ENCODE measurements around the gene TLE6. TPM values are rescaled to one million over a fixed set of nuclear protein-coding genes. Genes with fewer than 3 reads are reported as not detected.

Gene TLE6
- total and polyA plus RNA-seq, 2 donors (not counting 3 experiments of a cell fraction or from before 2014, with no cell fraction given): 1.6 to 1.9 TPM

DNA sequence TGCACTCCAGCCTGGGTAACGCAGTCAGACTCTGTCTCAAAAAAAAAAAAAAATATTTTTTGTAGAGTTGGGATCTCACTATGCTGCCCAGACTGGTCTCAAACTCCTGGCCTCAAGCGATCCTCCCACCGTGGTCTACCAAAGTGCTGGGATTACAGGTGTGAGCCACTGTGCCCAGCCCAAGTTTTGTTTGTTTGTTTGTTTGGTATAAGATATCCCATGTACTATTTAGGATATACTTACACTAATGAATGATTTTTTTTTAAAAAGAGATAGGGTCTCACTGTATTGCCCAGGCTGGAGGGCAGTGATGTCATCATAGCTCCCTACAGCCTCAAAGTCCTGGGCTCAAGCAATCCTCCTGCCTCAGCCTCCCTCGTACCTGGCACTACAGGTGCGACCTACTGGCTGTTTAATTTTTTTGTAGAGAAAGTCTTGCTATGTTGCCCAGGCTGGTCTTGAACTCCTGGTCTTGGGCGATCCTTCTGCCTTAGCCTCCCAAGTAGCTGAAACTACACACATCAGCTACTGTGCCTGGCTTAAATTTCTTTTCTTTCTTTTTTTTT is 24.0 kb downstream of the TLE6 start:
- dilution Hi-C loops (cut with MboI; ENCODE audit: extremely low pct_ligation_motif_present, low sequenced_read_pairs) (no loop called here), intact Hi-C loops (cut with micrococcal nuclease) (no loop called here)
- H3K36me3 ChIP-seq (ENCODE audit: control insufficient read depth in 2 of 2, extremely low read depth in 1 of 2, insufficient read depth in 2 of 2, low read length in 2 of 2): peaks cover 0 to 23% of the 10 kb centered on the region in 2 experiments
- ChIA-PET CTCF (no interaction called here), POLR2A (no interaction called here)
- no peaks in the 10 kb centered on the region for H3K27me3 ChIP-seq (ENCODE audit: control insufficient read depth in 2 of 2, insufficient read depth in 2 of 2, low read length in 2 of 2)
- H3K9me3 ChIP-seq (replicated peaks; ENCODE audit: control insufficient read depth, insufficient read depth, low read length): no peaks in the 10 kb centered on the region
- no peak overlapping the region for H3K9ac ChIP-seq (replicated peaks; ENCODE audit: extremely low read depth, insufficient read depth, low read length)
- no peaks in the 10 kb centered on the region for H3K9me1 ChIP-seq (replicated peaks; ENCODE audit: control insufficient read depth, extremely low read depth, insufficient read depth, low read length)
- H3K27ac ChIP-seq (ENCODE audit: insufficient read depth, low read depth, low read length): no peak overlapping the region
- H3K79me2 ChIP-seq (ENCODE audit: control insufficient read depth, insufficient read depth, low read length): no peaks in the 10 kb centered on the region
- no peak overlapping the region for H3K4me3 ChIP-seq (replicated peaks in 1 of 3; ENCODE audit: insufficient read depth in 1 of 3, low read depth in 1 of 3, low read length in 3 of 3)
- H4K20me1 ChIP-seq (replicated peaks; ENCODE audit: control insufficient read depth, extremely low read depth, insufficient read depth, low read length): no peaks in the 10 kb centered on the region
- H3K4me2 ChIP-seq (ENCODE audit: insufficient read depth, low read length): no peak overlapping the region
- FAIRE-seq (no peak), DNase-seq (ENCODE audit: low read depth, low spot score) (no peak)
- no TSS peak for BruUV-seq (replicated peaks)
- no peaks in the 10 kb centered on the region for H3K4me1 ChIP-seq (ENCODE audit: control insufficient read depth, extremely low read depth, insufficient read depth, low read length)
- TF ChIP-seq JUN (IDR thresholded peaks at IDR 0.05; ENCODE audit: borderline replicate concordance, insufficient read depth, insufficient read length, low read depth) (no peak), MYC (IDR thresholded peaks at IDR 0.05; ENCODE audit: low read depth, low read length) (no peak), POLR2A (IDR thresholded peaks at IDR 0.05; ENCODE audit: low read depth, low read length) (no peak), EZH2 (IDR thresholded peaks at IDR 0.05; ENCODE audit: borderline replicate concordance, low read depth, low read length, severe bottlenecking) (no peak), FOS (IDR thresholded peaks at IDR 0.05; ENCODE audit: borderline replicate concordance, insufficient read depth, low read length) (no peak), POLR2AphosphoS5 (IDR thresholded peaks at IDR 0.05; ENCODE audit: insufficient read depth, low read depth, low read length) (no peak), GATA2 (IDR thresholded peaks at IDR 0.05; ENCODE audit: insufficient read depth, insufficient read length, low read depth, low read length) (no peak)
- TF ChIP-seq, protein P1, sequence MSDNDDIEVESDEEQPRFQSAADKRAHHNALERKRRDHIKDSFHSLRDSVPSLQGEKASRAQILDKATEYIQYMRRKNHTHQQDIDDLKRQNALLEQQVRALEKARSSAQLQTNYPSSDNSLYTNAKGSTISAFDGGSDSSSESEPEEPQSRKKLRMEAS (IDR thresholded peaks at IDR 0.05; ENCODE audit: insufficient read depth, insufficient read length): no peak
- TF ChIP-seq, protein P2, sequence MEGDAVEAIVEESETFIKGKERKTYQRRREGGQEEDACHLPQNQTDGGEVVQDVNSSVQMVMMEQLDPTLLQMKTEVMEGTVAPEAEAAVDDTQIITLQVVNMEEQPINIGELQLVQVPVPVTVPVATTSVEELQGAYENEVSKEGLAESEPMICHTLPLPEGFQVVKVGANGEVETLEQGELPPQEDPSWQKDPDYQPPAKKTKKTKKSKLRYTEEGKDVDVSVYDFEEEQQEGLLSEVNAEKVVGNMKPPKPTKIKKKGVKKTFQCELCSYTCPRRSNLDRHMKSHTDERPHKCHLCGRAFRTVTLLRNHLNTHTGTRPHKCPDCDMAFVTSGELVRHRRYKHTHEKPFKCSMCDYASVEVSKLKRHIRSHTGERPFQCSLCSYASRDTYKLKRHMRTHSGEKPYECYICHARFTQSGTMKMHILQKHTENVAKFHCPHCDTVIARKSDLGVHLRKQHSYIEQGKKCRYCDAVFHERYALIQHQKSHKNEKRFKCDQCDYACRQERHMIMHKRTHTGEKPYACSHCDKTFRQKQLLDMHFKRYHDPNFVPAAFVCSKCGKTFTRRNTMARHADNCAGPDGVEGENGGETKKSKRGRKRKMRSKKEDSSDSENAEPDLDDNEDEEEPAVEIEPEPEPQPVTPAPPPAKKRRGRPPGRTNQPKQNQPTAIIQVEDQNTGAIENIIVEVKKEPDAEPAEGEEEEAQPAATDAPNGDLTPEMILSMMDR (IDR thresholded peaks at IDR 0.05; ENCODE audit: extremely low read depth in 1 of 2, insufficient read depth in 1 of 2, low read depth in 1 of 2, low read length in 2 of 2): no peak
- H2AFZ ChIP-seq (ENCODE audit: low read depth, low read length): no peak overlapping the region

Measured in endothelial cell of umbilical vein (primary cell).